ENCODE measurements around the gene CARD11.

Gene CARD11

DNA sequence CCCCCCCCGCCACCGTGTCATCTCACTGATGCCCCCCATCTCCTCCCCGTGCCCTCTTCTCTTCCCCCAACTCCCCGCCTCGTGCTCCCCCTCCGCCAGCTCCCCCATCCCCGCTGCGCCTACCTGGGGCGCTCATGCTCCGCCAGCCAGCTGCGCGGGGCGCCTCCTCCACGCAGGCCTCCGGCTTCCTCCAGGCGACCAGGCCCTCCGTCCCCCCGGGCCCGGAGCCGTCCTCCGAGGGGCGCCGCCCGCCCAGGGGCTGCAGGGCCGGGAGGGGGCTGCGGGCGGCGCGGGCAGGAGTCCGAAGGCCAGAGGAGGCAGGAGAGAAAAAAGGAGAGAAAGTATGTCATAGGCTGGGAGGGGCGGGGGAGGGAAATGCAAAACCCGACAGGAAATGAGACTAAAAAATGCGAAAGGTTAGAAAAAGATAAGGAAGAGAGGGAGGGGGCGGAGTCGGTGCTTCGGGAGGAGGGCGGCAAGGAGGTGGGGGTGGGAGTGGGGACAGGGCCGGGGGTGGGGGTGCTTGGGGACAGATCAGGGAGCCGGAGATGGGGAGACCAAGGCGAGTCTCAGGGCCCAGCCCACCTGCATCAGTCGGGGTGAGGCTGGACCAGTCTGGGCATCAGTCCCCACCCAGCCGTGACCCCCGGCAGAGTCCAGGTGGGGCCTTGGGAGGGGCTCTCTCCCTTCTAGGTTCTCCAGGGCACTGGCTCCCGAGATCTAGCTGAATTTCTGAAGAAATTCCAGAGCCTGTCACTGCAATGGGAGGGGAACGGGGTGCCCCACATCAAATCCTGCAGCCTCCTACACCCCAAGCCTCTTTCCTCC is at the start of gene CARD11:
TSS of gene CARD11 (minus strand) at position 324 of the 828 bp plus-strand sequence. CDS start 85,361 bp downstream, outside the sequence.
- DNase-seq, result peak; percentile 83

DNA sequence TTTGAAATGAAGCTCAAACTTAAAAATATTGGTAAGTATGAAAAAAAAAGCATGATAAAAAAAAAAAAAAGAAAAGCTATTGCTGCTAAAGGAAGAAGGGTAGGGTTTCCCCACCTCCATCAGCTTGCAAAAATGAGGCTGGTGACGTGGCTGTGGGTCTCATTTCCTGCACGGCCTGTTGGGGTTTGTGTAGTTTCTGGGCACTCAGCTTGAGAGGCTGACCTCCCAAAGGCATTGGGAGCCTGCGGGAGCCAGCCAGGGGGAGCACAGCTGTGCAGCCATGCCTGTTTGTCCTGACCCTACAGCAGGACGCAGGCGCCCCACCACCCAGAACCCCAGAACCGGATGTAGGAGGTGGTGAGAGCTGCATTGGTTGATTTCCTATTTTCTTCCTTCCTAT is 48.8 kb upstream of the CARD11 start:
- DNase-seq, result peak; percentile 80

DNA sequence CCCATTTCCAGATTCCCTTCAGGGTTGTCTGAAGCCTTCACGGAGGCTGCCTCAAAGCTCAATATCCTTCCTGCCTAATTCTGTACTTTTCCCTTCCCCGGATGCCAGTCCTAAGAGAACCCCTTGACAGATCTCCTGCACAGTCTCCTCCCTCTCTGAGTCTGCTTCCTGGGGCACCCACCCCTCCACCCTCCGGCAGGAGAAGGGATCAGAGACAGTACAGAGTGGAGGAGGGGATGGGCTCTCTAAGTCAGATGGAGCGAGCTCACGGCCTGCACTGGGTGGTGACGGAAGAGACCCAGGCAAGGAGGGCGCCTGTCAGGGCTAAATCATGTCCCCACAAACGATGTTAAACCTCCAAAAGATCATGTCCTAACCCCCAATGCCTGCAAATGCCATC is 48.0 kb upstream of the CARD11 start:
- no peak for DNase-seq

DNA sequence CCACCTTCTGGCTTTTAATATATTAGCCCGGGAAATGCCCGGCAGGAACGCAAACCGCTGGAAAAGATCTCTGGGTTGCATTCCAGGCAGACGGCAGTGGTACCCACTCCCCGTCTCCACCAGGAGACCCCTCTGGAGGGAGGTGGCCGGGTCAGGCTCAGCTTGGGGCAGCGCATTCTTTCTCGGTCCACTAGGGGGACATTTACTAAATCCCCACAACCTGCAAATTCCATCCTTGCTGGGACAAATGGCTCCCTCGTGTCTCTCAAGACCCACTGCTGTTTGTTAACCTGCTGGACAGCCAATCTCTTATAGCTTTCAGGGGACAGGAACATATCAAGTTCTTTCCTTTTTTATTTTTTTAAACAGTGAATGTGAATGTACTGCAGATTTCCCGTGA is 45.8 kb upstream of the CARD11 start:
- DNase-seq, result peak; percentile 31

DNA sequence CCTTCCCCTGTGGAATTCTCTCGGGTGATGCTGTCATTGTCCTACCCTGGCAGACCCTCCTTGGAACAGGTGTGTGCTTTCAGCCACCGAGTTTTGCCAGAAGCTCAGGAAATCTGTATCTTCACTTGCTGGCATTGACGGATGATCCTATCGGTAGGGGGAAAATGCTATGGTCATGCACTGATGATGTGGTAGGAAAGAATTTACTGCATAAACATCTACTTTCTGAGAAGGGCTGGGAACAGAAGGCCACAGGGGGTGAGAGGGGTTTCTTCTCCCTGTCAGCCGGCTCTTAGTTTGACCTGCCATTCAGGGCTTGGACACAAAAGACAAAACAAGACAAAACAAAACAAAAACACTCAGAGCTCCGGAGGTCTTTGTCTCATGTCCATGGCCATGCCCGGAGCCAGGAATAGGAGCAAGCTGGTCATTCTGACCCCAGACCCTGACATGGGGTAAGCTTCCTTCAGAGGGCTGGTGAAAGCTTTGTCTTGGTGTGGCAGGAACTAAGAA is 43.6 kb upstream of the CARD11 start:
- no peak for DNase-seq

DNA sequence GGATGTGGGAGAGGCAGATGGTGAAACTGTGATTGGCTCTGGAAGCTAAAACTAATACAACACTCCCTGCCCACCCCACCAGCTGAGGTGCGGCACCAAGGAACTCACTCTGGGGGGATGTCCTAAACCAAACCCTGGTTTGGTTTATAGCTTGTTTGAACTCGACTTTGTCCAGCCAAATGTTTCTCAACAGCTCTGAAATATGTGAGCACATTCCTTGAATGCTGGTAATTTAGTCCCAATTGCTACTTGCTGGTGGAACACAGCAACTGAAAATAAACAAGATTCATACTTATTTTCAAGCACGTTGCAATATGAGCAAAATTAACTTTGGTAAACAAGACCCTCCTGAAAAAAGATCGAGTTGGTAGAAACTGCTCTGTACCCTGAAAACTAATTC is 39.7 kb upstream of the CARD11 start:
- DNase-seq, result no peak

DNA sequence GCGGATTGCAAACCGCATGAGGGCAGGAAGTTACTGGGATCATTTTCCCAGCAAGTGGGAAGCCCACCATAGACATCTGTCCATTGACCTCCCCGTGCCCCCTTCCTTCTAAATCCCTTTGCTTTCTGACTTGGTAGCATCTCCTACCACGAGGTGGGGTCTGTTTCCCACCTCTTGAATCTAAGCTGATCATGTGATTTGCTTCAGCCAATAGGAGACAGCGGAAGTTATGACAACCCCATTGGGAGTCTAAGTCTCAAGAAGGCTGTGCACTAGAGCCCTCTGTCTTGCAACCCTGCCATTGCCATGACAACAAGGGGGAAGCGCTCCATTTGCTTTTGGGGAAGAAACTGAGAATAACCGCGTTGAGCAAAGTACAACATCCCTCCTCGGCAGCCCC is 39.2 kb upstream of the CARD11 start:
- no peak for DNase-seq

DNA sequence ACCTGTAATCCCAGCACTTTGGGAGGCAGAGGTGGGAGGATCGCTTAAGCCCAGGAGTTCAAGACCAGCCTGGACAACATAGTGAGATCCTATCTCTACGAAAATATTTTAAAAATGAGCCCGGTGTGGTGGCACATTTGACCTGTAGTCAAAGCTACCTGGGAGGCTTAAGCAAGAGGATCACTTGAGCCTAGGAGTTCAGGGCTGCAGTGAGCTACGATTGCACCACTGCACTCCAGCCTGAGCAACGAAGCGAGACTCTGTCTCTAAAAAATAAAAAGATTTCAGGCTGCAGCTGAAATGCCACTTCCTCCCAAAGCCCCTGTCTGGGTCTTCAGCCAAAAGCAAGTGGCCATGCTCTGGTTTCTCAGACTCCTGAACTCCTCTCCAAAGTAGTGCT is 38.7 kb upstream of the CARD11 start:
- no peak for DNase-seq

DNA sequence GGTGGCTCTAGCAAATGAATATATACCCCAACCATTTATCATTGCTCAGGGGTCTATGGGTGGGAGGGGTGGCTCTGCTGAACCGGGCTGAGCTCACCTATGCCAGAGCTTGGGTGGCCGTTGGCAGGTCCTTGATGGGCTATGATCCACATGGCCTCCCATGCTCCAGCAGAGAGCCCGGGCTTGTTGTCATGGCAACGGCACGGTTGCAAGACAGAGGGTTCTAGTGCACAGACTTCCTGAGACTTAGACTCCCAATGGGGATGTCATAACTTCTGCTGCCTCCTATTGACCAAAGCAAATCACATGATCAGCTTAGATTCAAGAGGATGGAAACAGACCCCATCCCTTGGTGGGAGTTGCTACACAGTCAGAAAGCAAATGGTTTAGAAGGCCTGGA is 36.4 kb upstream of the CARD11 start:
- no peak for DNase-seq

DNA sequence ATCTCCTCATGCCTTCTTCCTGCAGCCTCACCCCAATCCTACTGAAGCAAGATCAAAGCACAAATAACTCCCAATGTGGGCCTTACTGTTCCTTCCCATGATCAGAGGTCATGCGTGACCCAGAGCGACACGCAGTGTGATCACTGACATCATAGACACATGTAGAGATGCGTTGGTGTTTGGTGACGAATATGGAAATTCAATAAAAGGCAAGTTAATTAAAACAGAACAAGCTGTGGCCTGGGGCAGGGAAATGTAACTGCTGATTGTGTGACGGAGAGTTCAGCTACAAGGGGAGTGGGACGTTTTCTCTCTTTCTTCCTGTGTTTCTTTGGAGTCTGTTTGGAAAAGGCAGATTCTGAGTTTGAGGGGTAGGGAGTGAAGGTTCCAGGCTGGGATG is 34.8 kb upstream of the CARD11 start:
- DNase-seq, result no peak

DNA sequence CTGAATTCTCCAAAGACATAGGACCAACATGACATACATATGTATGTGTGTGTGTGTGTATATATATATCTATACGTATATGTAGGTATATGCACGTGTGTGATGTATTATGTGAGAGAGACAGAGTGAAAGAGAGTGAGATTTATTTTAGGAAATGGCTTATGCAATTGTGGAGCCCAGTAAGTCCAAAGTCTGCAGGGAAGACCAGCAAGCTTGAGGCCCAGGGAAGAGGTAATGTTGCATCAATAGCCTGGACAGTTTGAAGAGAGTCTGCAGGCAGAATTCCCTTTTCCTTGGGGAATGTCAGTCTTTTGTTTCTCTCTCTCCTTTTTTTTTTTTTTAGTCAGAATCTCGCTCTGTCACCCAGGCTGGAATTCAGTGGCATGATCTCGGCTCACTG is 33.0 kb upstream of the CARD11 start:
- no peak for DNase-seq

DNA sequence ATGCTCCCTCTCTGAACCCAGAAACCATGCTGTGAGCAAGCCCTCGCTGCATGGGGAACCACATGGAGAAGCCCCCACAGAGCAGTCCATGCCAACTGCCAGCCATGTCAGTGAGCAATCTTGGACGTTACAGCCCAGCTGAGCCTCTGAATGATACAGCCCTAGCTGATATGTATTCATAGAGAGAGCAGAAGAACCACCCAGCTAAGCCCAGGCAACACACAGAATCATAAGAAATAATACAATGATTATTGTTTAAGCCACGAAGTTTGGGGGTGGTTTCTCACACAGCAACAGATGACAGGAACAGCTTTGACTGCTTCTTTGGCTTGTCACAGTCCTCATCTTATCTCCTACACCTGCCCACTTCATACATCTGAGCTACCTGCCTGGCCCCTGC is 32.5 kb upstream of the CARD11 start:
- no peak for DNase-seq

DNA sequence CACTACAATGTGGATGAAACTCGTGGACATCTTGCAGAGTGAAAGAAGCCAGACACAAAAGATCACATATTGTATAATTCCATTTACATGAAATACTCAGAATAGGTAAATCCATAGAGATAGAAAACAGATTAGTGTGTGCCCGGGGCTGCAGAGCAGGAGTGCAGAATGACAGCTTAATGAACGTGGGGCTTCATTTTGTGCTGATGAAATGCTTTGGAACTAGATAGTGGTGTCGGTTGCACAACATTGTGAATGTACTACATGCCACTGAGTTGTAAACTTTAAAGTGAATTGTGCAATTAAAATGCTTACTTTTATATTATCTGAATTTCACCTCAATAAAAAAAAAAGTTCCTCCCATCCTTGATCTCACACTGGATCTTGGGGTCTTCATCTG is 31.8 kb upstream of the CARD11 start:
- DNase-seq, result no peak

DNA sequence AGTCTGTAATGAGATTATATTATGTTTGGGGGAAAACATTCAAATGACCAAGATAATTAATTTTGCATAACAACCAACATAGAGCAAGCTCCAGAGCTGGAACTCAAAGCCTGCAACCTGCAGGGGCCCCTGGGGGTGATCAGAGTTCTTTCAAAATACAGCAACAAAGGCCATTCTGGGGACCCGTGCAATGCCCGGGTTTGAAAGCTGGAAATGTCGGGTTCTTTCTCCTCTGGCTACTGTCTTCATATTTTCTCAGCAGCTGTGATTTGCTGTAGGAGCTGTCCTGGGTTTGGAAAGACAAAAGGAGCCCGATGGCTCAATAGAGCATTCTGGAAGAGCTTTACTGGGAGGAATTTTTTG is 30.8 kb upstream of the CARD11 start:
- DNase-seq, result no peak

DNA sequence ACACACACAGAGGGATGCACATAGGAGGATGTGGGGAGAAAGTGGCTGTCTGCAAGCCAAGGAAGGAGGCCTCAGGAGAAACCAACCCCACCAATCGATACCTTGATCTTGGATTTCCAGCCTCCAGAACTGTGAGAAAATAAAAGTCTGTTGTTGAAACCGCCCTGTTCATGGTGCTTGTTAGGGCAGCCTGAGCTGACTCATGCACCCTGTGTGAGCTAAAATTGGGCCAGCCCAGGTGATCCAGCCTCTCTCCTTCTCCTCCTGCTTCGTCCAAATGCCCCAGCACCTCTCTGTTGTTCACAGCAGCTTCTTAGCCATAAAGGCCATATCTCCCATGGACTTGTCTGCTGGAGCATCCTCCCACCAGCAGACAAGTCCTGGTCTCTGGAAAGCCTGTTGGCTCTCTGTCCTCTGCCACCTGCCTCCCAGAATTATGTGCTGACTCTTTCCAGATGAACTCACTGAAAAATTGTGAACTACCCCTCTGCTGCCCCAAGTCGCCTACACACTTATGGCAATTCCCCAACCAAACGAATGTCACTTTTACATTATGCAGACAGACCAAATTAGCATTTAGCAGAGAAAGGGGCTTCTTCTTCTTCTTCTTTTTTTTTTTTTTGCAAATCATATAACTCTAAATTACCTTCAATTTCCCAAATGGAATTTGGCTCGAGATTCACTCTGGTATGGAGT is 30.2 kb upstream of the CARD11 start:
- DNase-seq, result no peak

DNA sequence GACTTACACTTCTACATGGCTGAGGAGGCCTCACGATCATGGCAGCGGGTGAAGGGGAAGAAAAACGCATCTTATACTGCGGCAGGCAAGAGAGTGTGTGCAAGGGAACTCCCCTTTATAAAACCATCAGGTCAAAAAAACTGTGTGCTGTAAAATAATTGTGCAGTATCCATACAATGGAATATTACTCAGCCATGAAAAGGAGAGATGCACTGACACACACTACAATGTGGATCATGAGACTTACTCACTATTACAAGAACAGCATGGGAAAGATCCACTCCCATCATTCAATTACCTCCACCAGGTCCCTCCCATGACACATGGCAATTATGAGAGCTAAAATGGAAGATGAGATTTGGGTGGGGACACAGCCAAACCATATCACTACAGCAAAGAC is 27.2 kb upstream of the CARD11 start:
- no peak for DNase-seq

DNA sequence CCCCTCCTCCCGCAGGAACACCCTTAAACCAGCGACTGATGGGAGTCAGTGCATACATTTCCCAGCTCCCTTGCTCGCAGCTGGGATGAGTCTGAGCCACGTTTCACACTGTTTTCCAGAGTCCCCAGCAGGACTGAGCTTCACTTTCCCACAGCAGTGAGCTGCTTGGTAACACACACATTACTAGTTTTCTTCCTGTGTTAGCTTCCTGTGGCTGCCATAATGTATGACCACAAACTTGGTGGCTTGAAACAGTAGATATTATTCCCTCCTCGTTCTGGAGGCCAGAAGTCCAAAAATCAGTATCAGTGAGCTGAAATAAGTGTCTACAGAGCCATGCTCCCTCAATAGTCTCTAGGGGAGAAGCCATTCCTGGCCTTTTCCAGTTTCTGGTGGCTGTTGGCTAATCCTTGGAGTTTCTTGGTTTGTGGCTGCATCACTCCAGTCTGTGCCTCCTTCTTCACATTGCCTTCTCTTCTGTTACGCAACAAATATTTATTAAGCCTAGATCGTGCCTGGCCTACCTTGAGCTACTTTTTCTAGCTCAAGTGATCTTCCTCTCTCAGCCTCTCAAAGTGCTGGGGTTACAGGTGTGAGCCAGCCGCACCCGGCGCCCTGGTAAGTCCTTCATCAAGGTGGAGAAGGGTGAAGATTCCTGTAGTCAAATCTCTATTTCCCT is 26.2 kb upstream of the CARD11 start:
- no peak for DNase-seq

DNA sequence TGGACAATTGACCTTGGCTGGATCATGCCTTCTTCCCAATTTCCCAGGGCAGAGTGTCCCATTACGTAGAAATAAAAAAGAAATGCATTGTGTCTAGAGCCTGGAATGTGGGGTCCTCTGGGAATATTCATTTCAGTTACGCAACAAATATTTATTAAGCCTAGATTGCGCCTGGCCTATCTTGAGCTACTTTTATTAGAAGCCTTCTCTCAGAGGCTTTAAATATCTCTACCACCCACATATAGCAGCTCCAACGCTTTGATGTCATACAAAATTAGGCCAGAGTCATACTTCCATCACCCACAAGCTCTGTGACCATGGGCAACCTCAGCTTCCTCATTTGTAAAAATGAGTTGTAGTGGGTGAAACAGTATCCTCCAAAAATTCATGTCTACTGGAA is 24.9 kb upstream of the CARD11 start:
- DNase-seq, result no peak

DNA sequence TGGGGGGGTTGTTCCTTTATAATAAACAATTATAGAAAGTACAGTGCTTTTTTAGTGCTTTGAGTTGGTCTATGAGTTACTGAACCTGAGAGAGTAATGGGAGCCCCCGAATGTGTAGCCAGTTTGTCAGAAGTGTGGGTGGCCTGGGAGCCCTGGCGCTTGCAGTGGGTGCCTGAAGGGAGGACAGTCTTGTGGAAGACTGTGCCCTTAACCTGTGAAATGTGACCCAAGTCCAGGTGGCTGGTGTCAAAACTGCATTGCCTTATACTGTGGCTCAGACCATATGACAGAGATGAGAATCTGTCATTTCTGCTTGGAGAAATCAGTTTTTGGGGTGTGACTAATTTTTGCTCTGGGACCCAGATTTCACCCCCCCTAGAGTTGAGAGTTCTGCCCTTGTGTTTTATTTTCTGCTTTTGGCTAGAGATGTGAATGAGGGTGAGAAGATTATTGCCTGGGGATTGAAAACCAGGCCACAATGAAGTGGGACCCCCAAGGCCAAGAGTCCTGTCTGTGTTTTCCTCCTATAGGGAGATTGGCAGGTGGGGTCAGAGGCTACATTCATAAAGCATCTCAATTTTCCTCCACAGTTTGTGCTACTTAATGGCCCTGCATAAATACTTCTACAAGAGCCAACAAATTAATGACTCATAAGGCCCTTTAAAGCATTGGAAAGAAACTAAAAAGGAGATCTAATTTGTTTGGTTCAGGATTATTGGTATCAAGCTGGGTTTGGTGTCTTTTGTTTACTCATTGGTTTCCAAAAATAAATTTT is 24.1 kb upstream of the CARD11 start:
- DNase-seq, result no peak

DNA sequence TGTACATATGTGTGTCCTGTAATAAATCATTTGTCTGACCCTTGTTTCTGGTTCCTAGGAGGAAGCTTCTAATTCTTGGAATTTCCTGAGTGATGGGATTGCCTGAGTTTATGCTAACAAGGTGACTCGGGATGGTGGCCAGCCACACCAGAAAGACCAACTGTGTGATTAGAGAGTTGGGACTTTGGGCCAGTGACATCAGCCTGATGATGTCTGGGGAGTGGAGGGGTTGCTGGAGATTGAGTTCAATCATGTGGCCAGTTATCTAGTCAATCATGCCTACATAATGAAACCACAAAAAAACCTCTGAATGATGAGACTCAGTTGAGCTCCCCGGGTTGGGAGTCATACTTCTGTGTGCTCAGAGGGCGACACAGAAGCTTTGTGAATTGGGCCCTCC is 23.5 kb upstream of the CARD11 start:
- peak; percentile 29 for DNase-seq

DNA sequence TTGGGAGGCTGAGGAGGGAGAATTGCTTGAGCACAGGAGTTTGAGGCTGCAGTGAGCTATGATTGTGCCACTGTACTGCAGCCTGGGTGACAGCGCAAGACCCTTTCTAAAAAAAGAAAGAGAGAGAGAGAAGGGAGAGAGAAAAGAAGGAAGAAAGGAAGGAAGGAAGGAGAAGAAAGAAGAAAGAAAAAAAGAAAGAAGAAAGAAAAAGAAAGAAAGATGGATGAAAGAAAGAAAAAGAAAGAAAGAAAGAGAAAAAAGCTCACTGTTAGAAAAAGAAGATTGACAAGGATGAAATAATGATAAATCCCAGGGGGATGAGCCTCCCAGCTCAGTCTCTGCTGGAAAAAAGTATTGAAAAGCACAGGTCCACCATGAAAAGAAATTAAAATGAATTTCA is 22.8 kb upstream of the CARD11 start:
- DNase-seq, result no peak

DNA sequence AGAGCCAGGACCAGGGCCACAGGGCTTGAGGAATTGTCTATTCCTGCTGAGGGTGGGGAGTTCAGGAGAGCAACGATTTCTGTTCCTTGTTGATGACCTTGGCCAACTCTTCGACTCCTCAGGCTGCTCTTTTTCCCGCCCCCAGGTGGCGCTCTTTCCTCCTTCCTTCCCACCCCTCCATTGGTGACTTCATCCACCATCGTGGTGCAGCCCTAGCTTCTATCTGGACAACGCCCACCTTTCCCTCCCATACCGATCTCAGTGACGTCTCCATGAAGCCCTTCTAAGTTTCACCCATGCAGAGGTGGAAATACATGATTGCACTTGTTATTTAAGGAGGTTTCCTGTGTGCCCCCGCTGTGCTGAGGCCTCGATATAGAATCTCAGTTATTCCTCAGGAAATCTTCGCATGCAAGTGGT is 22.1 kb upstream of the CARD11 start:
- DNase-seq, result peak; percentile 75

DNA sequence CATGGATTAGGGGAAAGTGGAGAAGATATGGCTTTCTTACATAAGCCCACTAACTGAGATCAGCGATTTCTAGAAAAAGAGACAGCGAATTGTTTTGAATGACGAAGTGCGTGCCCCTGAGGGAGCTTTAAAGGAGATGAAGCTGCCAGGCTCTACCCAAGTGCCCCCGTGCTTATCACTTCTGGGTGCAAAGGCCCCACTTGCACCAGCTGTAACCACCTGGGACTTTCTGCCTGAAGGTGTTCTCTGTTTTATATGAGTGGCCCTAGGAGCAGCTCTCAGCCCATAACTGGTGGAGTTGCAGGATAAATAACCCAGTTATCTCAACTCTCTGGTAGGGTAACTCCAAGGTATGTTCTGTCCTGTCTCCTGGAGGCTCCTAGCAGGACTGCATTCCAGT is 20.4 kb upstream of the CARD11 start:
- no peak for DNase-seq

Measured in CD4-positive, alpha-beta T cell treated with Interleukin-6 for 4 hours (primary cell).